Type B pancreatic cell (in vitro differentiated cells): Measurements from ENCODE around the gene GADD45GIP1. TPM values are rescaled to one million over a fixed set of nuclear protein-coding genes. Genes with fewer than 3 reads are reported as not detected.

ENCODE experiments used
- DNase-seq: peaks from one replicate; pipeline ENCODE4 v3.0.0; 2021; ENCODE audit warnings: mixed read lengths; ENCODE audit not compliant: unreplicated experiment; ENCODE audit errors: extremely low spot score
- H3K27ac Mint-ChIP-seq: 2 replicates; pipeline ENCODE4 v1.8.0; 2021; ENCODE audit warnings: mild to moderate bottlenecking, mixed read lengths
- H3K27me3 Mint-ChIP-seq: 2 replicates; pipeline ENCODE4 v1.8.0; 2021; ENCODE audit warnings: mixed read lengths
- H3K36me3 Mint-ChIP-seq: 2 replicates; pipeline ENCODE4 v1.8.0; 2021; ENCODE audit warnings: mixed read lengths
- H3K4me1 Mint-ChIP-seq: one replicate; pipeline ENCODE4 v1.8.0; 2021; ENCODE audit warnings: mixed read lengths; ENCODE audit not compliant: unreplicated experiment
- H3K4me3 Mint-ChIP-seq: 2 replicates; pipeline ENCODE4 v1.8.0; 2021; ENCODE audit warnings: mild to moderate bottlenecking, mixed read lengths
- H3K9me3 Mint-ChIP-seq: 2 replicates; pipeline ENCODE4 v1.8.0; 2021; ENCODE audit warnings: mixed read lengths
- total RNA-seq: library from RNA; stranded (reverse); gene quantifications from 2 replicates; pipeline ENCODE4 v1.2.1, GENCODE V29; 2021; ENCODE audit warnings: low replicate concordance
- TF ChIP-seq, protein P1 (sequence below): fragments of 200-600 bp; sonication (generic); conservative IDR thresholded peaks from 2 replicates; pipeline ENCODE4 v1.5.0; 2021; ENCODE audit warnings: antibody characterized with exemption, mild to moderate bottlenecking

Gene GADD45GIP1
- total RNA-seq, 1 donor from 2014 or later: 23.1 TPM

DNA sequence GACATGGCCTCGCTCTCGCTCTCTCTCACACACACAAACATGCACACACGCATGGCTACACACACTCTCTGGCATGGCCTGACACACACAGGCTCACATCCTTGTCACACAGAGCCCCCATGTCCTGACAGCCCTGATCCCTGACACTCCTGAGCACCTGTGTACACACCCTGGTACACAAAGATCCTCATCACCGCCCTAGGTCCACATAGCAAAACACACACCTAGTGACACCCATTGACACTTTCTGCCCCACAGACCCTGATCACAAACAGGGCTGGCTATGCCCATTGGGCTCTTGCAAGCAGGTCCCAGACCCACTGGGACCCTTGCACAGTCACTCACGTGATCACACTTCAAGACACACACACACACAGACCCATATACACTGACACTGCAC is 34.3 kb upstream of the GADD45GIP1 start:
- Mint-ChIP-seq H3K4me1 (peaks cover 14% of the 10 kb centered on the region), H3K4me3 (no peak overlapping the region), H3K9me3 (no peaks in the 10 kb centered on the region), H3K36me3 (no peaks in the 10 kb centered on the region), H3K27me3 (peaks cover 64% of the 10 kb centered on the region), H3K27ac (no peak overlapping the region)
- TF ChIP-seq, protein P1, sequence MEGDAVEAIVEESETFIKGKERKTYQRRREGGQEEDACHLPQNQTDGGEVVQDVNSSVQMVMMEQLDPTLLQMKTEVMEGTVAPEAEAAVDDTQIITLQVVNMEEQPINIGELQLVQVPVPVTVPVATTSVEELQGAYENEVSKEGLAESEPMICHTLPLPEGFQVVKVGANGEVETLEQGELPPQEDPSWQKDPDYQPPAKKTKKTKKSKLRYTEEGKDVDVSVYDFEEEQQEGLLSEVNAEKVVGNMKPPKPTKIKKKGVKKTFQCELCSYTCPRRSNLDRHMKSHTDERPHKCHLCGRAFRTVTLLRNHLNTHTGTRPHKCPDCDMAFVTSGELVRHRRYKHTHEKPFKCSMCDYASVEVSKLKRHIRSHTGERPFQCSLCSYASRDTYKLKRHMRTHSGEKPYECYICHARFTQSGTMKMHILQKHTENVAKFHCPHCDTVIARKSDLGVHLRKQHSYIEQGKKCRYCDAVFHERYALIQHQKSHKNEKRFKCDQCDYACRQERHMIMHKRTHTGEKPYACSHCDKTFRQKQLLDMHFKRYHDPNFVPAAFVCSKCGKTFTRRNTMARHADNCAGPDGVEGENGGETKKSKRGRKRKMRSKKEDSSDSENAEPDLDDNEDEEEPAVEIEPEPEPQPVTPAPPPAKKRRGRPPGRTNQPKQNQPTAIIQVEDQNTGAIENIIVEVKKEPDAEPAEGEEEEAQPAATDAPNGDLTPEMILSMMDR: no peak
- DNase-seq: no peak

DNA sequence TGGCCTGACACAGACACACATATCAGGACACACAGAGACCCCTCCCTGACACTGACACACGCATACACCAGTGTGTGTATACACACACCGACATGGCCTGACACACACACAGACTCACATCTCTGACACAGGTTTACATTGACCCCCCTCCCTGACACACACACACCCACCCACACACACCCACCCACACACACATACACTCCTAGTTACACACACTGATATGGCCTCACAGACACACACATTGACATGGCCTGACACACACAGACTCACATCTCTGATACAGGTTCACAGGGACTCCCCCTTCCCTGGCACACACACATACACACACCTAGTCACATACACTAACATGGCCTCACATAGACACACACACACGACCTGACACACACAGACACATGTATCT is 33.8 kb upstream of the GADD45GIP1 start:
- H3K4me1 Mint-ChIP-seq: peaks cover 14% of the 10 kb centered on the region
- H3K27ac Mint-ChIP-seq: no peak overlapping the region
- H3K4me3 Mint-ChIP-seq: no peak overlapping the region
- peaks cover 65% of the 10 kb centered on the region for H3K27me3 Mint-ChIP-seq
- no peaks in the 10 kb centered on the region for H3K9me3 Mint-ChIP-seq
- TF ChIP-seq, protein P1: no peak
- no peak for DNase-seq
- H3K36me3 Mint-ChIP-seq: no peaks in the 10 kb centered on the region

DNA sequence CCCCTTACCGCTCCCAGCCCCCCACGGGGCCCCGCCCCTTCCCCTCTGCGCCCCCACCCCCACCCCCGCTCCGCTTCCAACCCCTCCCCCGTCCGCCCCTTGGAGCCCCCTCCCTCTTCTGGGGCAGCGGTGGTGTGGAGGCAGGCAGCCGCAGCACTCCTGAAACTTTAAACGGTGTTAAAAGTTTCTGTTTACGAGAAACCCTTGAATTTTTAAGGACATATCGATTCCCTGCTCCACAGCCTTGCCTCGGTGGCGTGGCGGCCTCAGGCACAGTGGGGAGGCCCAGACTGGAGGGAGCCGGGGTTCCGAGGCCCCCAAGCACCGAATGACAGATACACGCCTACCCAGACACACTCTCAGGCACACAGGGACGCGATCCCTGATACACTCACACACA is 33.4 kb upstream of the GADD45GIP1 start:
- Mint-ChIP-seq H3K4me1 (peaks cover 14% of the 10 kb centered on the region), H3K27ac (no peak overlapping the region), H3K27me3 (peaks cover 69% of the 10 kb centered on the region), H3K9me3 (no peaks in the 10 kb centered on the region), H3K36me3 (no peaks in the 10 kb centered on the region), H3K4me3 (no peak overlapping the region)
- TF ChIP-seq, protein P1: no peak
- no peak for DNase-seq

DNA sequence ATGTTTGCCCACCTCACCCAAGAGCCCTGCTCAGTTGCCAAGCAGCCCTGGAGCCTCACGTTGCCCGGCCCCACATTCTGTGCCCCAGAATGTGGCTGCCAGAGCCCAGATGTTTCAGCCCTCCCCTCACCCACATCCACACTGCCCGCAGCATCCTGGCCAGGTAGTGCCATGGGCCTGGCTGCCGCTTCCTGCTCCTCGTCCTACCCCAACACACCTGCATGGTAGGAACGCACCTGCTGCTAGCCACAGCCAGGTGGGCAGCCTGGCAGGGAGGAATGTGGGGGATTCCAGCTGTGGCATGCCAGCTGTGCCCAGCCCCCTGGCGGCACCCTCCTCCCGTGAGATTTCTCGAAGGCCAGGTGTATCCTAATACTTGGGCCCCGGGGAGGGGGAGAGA is 30.8 kb upstream of the GADD45GIP1 start:
- Mint-ChIP-seq H3K27ac (no peak overlapping the region), H3K9me3 (no peaks in the 10 kb centered on the region), H3K4me3 (no peak overlapping the region), H3K36me3 (no peaks in the 10 kb centered on the region), H3K27me3 (peaks cover 53% of the 10 kb centered on the region), H3K4me1 (peaks cover 16% of the 10 kb centered on the region)
- no peak for DNase-seq
- TF ChIP-seq, protein P1: no peak

DNA sequence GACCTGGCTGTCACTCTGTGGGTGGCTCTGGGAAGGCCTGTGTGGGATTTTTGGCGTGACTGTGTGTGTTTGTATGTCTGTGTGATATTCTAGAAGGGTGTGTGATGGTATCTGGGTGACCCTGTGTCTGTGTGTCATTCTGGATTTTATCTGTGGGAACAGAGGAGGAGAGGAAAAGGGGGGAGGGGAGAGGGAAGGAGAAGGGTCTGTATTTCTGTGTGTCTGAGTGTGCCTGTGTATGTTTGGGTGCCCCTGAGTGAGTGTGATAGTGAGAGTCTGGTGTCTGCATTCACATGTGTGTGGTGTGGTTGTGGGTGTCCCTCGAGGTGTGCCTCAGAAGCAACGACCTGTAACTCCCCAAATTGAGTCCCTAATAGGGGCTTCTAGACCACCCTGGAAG is 30.2 kb upstream of the GADD45GIP1 start:
- DNase-seq: no peak
- peaks cover 47% of the 10 kb centered on the region for H3K27me3 Mint-ChIP-seq
- no peak overlapping the region for H3K4me3 Mint-ChIP-seq
- H3K4me1 Mint-ChIP-seq: peaks cover 16% of the 10 kb centered on the region
- H3K36me3 Mint-ChIP-seq: no peaks in the 10 kb centered on the region
- TF ChIP-seq, protein P1: no peak
- no peak overlapping the region for H3K27ac Mint-ChIP-seq
- no peaks in the 10 kb centered on the region for H3K9me3 Mint-ChIP-seq

DNA sequence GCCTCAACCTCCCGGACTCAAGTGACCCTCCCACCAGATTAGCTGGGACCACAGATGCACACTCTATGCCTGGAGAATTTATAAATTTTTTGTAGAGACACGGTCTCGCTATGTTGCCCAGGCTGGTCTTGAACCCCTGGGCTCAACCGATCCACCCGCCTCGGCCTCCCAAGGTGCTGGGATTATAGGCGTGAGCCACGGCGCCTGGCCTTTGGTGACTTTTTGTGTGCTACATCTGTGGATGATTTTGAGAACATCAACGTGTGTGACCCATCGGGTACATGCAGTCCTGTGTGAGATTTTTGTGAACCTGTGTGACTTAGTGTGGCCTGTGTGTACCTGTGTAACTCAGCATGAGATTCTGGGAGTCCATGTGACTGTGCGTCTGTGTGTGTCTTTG is 29.7 kb upstream of the GADD45GIP1 start:
- Mint-ChIP-seq H3K9me3 (no peaks in the 10 kb centered on the region), H3K27me3 (peaks cover 45% of the 10 kb centered on the region), H3K4me1 (peaks cover 16% of the 10 kb centered on the region), H3K4me3 (no peak overlapping the region), H3K27ac (no peak overlapping the region), H3K36me3 (no peaks in the 10 kb centered on the region)
- no peak for DNase-seq
- TF ChIP-seq, protein P1: no peak
